Retina (tissue), 1 donor: Measurements from ENCODE around the gene FADS6.
A peak's percentile ranks its signal among the peaks of the same experiment; 100 is the strongest.

Experiments used
- DNase-seq: peaks from one replicate; pipeline ENCODE4 v3.0.0-alpha.2; 2016

Gene FADS6

GRCh38 chr17:74851612-74852236 is 41.7 kb downstream of the FADS6 start:
- no peak for DNase-seq

GRCh38 chr17:74850914-74851313 is 42.5 kb downstream of the FADS6 start:
- no peak for DNase-seq

GRCh38 chr17:74850310-74850709 is 43.1 kb downstream of the FADS6 start:
- DNase-seq, result no peak

GRCh38 chr17:74848656-74849399 is 44.6 kb downstream of the FADS6 start:
- no peak for DNase-seq

- DNase-seq, result no peak
Measured at GRCh38 chr17:74846621-74847020, 46.8 kb downstream of the FADS6 start.

GRCh38 chr17:74843352-74843627 is 50.1 kb downstream of the FADS6 start:
- peak; percentile 21 for DNase-seq

GRCh38 chr17:74842599-74843351 is 50.7 kb downstream of the FADS6 start:
- peak; percentile 87 for DNase-seq

- peak; percentile 43 for DNase-seq
Measured at GRCh38 chr17:74842146-74842598, 51.3 kb downstream of the FADS6 start.

- DNase-seq, result peak; percentile 77
Measured at GRCh38 chr17:74840989-74841666, 52.3 kb downstream of the FADS6 start.

GRCh38 chr17:74839990-74840852 is 53.2 kb downstream of the FADS6 start:
- peak; percentile 38 for DNase-seq

- DNase-seq, result no peak
Measured at GRCh38 chr17:74838274-74838673, 55.2 kb downstream of the FADS6 start.

GRCh38 chr17:74836691-74837467 is 56.6 kb downstream of the FADS6 start:
- DNase-seq, result peak; percentile 13

GRCh38 chr17:74836191-74836590 is 57.2 kb downstream of the FADS6 start:
- DNase-seq, result no peak

- peak; percentile 94 for DNase-seq
Measured at GRCh38 chr17:74833501-74834377, 59.7 kb downstream of the FADS6 start.

- no peak for DNase-seq
Measured at GRCh38 chr17:74832421-74832820, 61.0 kb downstream of the FADS6 start.

- peak; percentile 52 for DNase-seq
Measured at GRCh38 chr17:74831444-74832146, 61.8 kb downstream of the FADS6 start.

- DNase-seq, result no peak
Measured at GRCh38 chr17:74830861-74831260, 62.6 kb downstream of the FADS6 start.

GRCh38 chr17:74827800-74828199 is 65.6 kb downstream of the FADS6 start:
- DNase-seq, result no peak
